H1 (cell line): ENCODE data around the gene ENAH. TPM values are rescaled to one million over a fixed set of nuclear protein-coding genes. Genes with fewer than 3 reads are reported as not detected.

ENCODE experiments used
- CTCF ChIA-PET: fragments of 300-600 bp; sonication (Branson Sonifier 250); formaldehyde crosslinking; loops from one replicate; lab custom pipeline; 2021; ENCODE audit not compliant: partially characterized antibody; lab: Charles Lee
- POLR2A ChIA-PET: fragments of 300-600 bp; sonication (Branson Sonifier 250); formaldehyde crosslinking; loops from one replicate; lab custom pipeline; 2021; ENCODE audit warnings: inconsistent platforms; ENCODE audit not compliant: partially characterized antibody; lab: Charles Lee
- DNase-seq, 2 experiments: peaks; one replicate each; pipeline versions ENCODE4 v3.0.0 to v3.0.0-alpha.2; 2010 to 2022; ENCODE audit warnings: low spot score in 2 of 2, low read depth in 1 of 2, mixed read lengths in 1 of 2
- FAIRE-seq: peaks from 2 replicates; lab custom pipeline; 2011; peaks lifted over from hg19 to GRCh38; lab: Jason Lieb, UNC
- H2AFZ ChIP-seq: 2 replicates; pipeline ENCODE4 v1.8.1; 2012; ENCODE audit warnings: low read length, inconsistent platforms
- H2AK5ac ChIP-seq: 2 replicates; pipeline ENCODE4 v1.6.1; 2013; ENCODE audit warnings: low read depth, low read length
- H2BK120ac ChIP-seq: replicated peaks from 2 replicates; pipeline ENCODE3; 2013; ENCODE audit warnings: low read depth, low read length, inconsistent platforms
- H2BK12ac ChIP-seq: 2 replicates; pipeline ENCODE4 v1.6.1; 2013; ENCODE audit warnings: low read depth, low read length
- H2BK15ac ChIP-seq: 2 replicates; pipeline ENCODE4 v1.6.1; 2013; ENCODE audit warnings: low read length
- H2BK20ac ChIP-seq: 2 replicates; pipeline ENCODE4 v1.6.1; 2013; ENCODE audit warnings: low read length
- H2BK5ac ChIP-seq: 2 replicates; pipeline ENCODE4 v1.6.1; 2013; ENCODE audit warnings: low read depth, low read length
- H3K14ac ChIP-seq: 2 replicates; pipeline ENCODE4 v1.6.1; 2013; ENCODE audit warnings: inconsistent platforms; ENCODE audit not compliant: insufficient read length
- H3K18ac ChIP-seq: 2 replicates; pipeline ENCODE4 v1.6.1; 2013; ENCODE audit warnings: low read length; ENCODE audit errors: extremely low read depth
- H3K23ac ChIP-seq: 2 replicates; pipeline ENCODE4 v1.6.1; 2013; ENCODE audit warnings: inconsistent platforms; ENCODE audit not compliant: insufficient read length
- H3K23me2 ChIP-seq: 2 replicates; pipeline ENCODE4 v1.6.1; 2013; ENCODE audit warnings: low read depth, low read length
- H3K27ac ChIP-seq: 2 replicates; pipeline ENCODE4 v1.6.1; 2011; ENCODE audit warnings: low read depth, low read length, inconsistent platforms
- H3K27me3 ChIP-seq, 4 experiments: replicated peaks in 1 of 4; 1 replicate in 1 of 4; 2 replicates in 3 of 4; pipeline versions ENCODE4 v1.6.1 to v1.8.1; 2011 to 2013; ENCODE audit warnings: low read length in 3 of 4, mild to moderate bottlenecking in 3 of 4, inconsistent platforms in 2 of 4, mixed read lengths in 2 of 4, moderate library complexity in 1 of 4; ENCODE audit not compliant: control insufficient read depth in 3 of 4, insufficient read depth in 3 of 4; ENCODE audit errors: extremely low read depth in 1 of 4
- H3K36me3 ChIP-seq, 4 experiments: 2 replicates each; pipeline versions ENCODE4 v1.6.1 to v1.8.1; 2011 to 2013; ENCODE audit warnings: mild to moderate bottlenecking in 4 of 4, low read length in 3 of 4, moderate library complexity in 2 of 4, control low read depth in 1 of 4, inconsistent platforms in 1 of 4; ENCODE audit not compliant: insufficient read depth in 4 of 4, control insufficient read depth in 2 of 4
- H3K4ac ChIP-seq: replicated peaks from 2 replicates; pipeline ENCODE3; 2013; ENCODE audit warnings: low read length, low read depth, mixed read lengths, inconsistent platforms; ENCODE audit not compliant: insufficient read length
- H3K4me1 ChIP-seq, 4 experiments: replicated peaks in 1 of 4; 1 replicate in 1 of 4; 2 replicates in 3 of 4; pipeline versions ENCODE4 v1.6.1 to v1.8.1; 2011 to 2013; ENCODE audit warnings: low read length in 3 of 4, inconsistent platforms in 2 of 4, mixed read lengths in 1 of 4; ENCODE audit not compliant: insufficient read depth in 4 of 4, control insufficient read depth in 3 of 4
- H3K4me2 ChIP-seq, 2 experiments: 2 replicates each; pipeline versions ENCODE4 v1.6.1 to v1.8.1; 2011 to 2013; ENCODE audit warnings: low read depth in 2 of 2, low read length in 2 of 2, control low read depth in 1 of 2, inconsistent platforms in 1 of 2, mild to moderate bottlenecking in 1 of 2; ENCODE audit not compliant: insufficient read depth in 1 of 2
- H3K4me3 ChIP-seq, 4 experiments: fragments of 200-600, 300-600 bp in 1 of 4; sonication (generic), shearing (Covaris generic), sonication (Bioruptor Twin) in 1 of 4; 2 replicates each; pipeline versions ENCODE4 v1.5.1 to v1.8.1; 2011 to 2016; ENCODE audit warnings: low read length in 4 of 4, low read depth in 3 of 4, control low read depth in 2 of 4, inconsistent platforms in 2 of 4, mild to moderate bottlenecking in 2 of 4, mixed read lengths in 1 of 4, moderate library complexity in 1 of 4; ENCODE audit not compliant: insufficient read depth in 2 of 4; ENCODE audit errors: extremely low read depth in 1 of 4
- H3K56ac ChIP-seq: replicated peaks from 2 replicates; pipeline ENCODE3; 2013; ENCODE audit warnings: low read depth, mild to moderate bottlenecking, mixed read lengths, low read length, inconsistent platforms; ENCODE audit not compliant: insufficient read length
- H3K79me1 ChIP-seq: 2 replicates; pipeline ENCODE4 v1.6.1; 2013; ENCODE audit warnings: low read depth, low read length, control low read depth
- H3K79me2 ChIP-seq, 2 experiments: 2 replicates each; pipeline versions ENCODE4 v1.6.1 to v1.8.1; 2012 to 2013; ENCODE audit warnings: low read length in 2 of 2, mild to moderate bottlenecking in 2 of 2, inconsistent platforms in 1 of 2; ENCODE audit not compliant: insufficient read depth in 2 of 2, control insufficient read depth in 1 of 2
- H3K9ac ChIP-seq, 4 experiments: replicated peaks in 1 of 4; 1 replicate in 1 of 4; 2 replicates in 3 of 4; pipeline versions ENCODE4 v1.6.1 to v1.8.1; 2011 to 2013; ENCODE audit warnings: low read depth in 3 of 4, low read length in 3 of 4, control low read depth in 2 of 4, mild to moderate bottlenecking in 2 of 4, moderate library complexity in 2 of 4, inconsistent platforms in 1 of 4; ENCODE audit errors: extremely low read depth in 1 of 4
- H3K9me3 ChIP-seq, 2 experiments: 2 replicates each; pipeline versions ENCODE4 v1.6.1 to v1.8.1; 2012 to 2013; ENCODE audit warnings: mild to moderate bottlenecking in 2 of 2, moderate library complexity in 2 of 2, control low read depth in 1 of 2, inconsistent platforms in 1 of 2, low read depth in 1 of 2, low read length in 1 of 2, mixed read lengths in 1 of 2; ENCODE audit not compliant: insufficient read depth in 2 of 2
- H4K20me1 ChIP-seq, 2 experiments: replicated peaks in 1 of 2; 2 replicates each; pipeline versions ENCODE3 to v1.8.1; 2011 to 2013; ENCODE audit warnings: inconsistent platforms in 2 of 2, low read length in 2 of 2, mild to moderate bottlenecking in 1 of 2; ENCODE audit not compliant: insufficient read depth in 2 of 2, control insufficient read depth in 1 of 2
- H4K5ac ChIP-seq: 2 replicates; pipeline ENCODE4 v1.6.1; 2013; ENCODE audit warnings: low read length, low read depth, mixed read lengths, inconsistent platforms; ENCODE audit not compliant: insufficient read length
- H4K8ac ChIP-seq: 2 replicates; pipeline ENCODE4 v1.8.0; 2013; ENCODE audit warnings: mild to moderate bottlenecking, moderate library complexity, low read length, inconsistent platforms; ENCODE audit not compliant: insufficient read depth; ENCODE audit errors: extremely low read depth
- H4K91ac ChIP-seq: replicated peaks from 2 replicates; pipeline ENCODE3; 2013; ENCODE audit warnings: low read length, mixed read lengths, inconsistent platforms; ENCODE audit not compliant: insufficient read length
- ATF2 ChIP-seq: IDR thresholded peaks from 2 replicates; pipeline ENCODE4 v1.6.1; 2012; ENCODE audit warnings: low read length, inconsistent platforms
- ATF3 ChIP-seq: IDR thresholded peaks from 2 replicates; pipeline ENCODE4 v1.6.1; 2011; ENCODE audit warnings: low read depth, mild to moderate bottlenecking, low read length; ENCODE audit not compliant: insufficient read depth
- CEBPB ChIP-seq: IDR thresholded peaks from 2 replicates; pipeline ENCODE4 v1.6.1; 2012; ENCODE audit warnings: low read depth, low read length
- EZH2 ChIP-seq: fragments of 200-600 bp; sonication (generic); IDR thresholded peaks from 2 replicates; pipeline ENCODE4 v1.7.1; 2012; ENCODE audit warnings: low read depth, mild to moderate bottlenecking, moderate library complexity, low read length, inconsistent platforms; ENCODE audit not compliant: severe bottlenecking
- GABPA ChIP-seq: IDR thresholded peaks from 2 replicates; pipeline ENCODE4 v1.6.1; 2011; ENCODE audit warnings: mild to moderate bottlenecking, low read length, moderate library complexity, borderline replicate concordance; ENCODE audit not compliant: insufficient read depth
- SP4 ChIP-seq: IDR thresholded peaks from 2 replicates; pipeline ENCODE4 v1.6.1; 2012; ENCODE audit warnings: low read length, inconsistent platforms
- WGBS, 2 experiments: shearing (Covaris generic) in 1 of 2; methylation state at CpG; one replicate each; pipeline versions ENCODE4 v1.1.6 to v1.1.7; 2013 to 2015; ENCODE audit warnings: low lambda C conversion rate in 2 of 2, mixed read lengths in 2 of 2, inconsistent platforms in 1 of 2, low coverage in 1 of 2, missing lambda C conversion rate in 1 of 2; ENCODE audit not compliant: insufficient replicate concordance in 2 of 2, insufficient coverage in 1 of 2, insufficient read length in 1 of 2; ENCODE audit errors: extremely low coverage in 1 of 2, missing lambda C conversion rate in 1 of 2; 5-methylcytosine and 5-hydroxymethylcytosine counted together
- polyA plus RNA-seq, 7 experiments: library from polyadenylated mRNA; depleted of rRNA in 3 of 7; stranded (reverse) in 5 of 7; unstranded in 2 of 7; fragments of >200 nt in 5 of 7; fragments of 200-250 nt in 2 of 7; gene quantifications; 1 replicate in 5 of 7; 2 replicates in 1 of 7; 4 replicates in 1 of 7; pipeline versions ENCODE4 v1.2.1 to v1.2.3, GENCODE V29; 2011 to 2013; ENCODE audit warnings: missing spikeins in 2 of 7, mixed read lengths in 2 of 7
- total RNA-seq: library from RNA; stranded (reverse); fragmentation: NEBNext Ultra II Directional; extraction: Animal tissue kit (Norgen Biotek cat#: 25700); gene quantifications from 2 replicates; pipeline ENCODE4 v1.2.1, GENCODE V29; 2021

ENAH gene
- total and polyA plus RNA-seq, 2 of the 8 experiments (the other 6 are each of a cell fraction or from before 2014, with no cell fraction given) = 39.1 to 335 TPM

- no peak overlapping the region for H2BK120ac ChIP-seq
- DNase-seq = no peak
- 90% methylated on average over 6 of the region's 6 CpGs; no CpG with 5 or more reads in 1 of the 2 experiments for WGBS, 2 experiments
- H3K14ac ChIP-seq = no peak overlapping the region
- H3K27ac ChIP-seq = no peak overlapping the region
- no peaks in the 10 kb centered on the region for H3K27me3 ChIP-seq
- H3K36me3 ChIP-seq = peaks cover 0 to 32% (median 8%) of the 10 kb centered on the region in 4 experiments; a peak in 5 of 8 replicates
- no peak for FAIRE-seq
- H4K20me1 ChIP-seq = no peaks in the 10 kb centered on the region
- H2BK20ac ChIP-seq = no peak overlapping the region
- H3K23ac ChIP-seq = no peak overlapping the region
- H2BK15ac ChIP-seq = no peak overlapping the region
- CTCF ChIA-PET = interaction anchor here (0.7 to 5.2 kb wide), 6 partner anchors 9 to 494 kb away, joined by 3 to 38 read pairs (median 4); no protein-coding TSS in a partner anchor
- H4K91ac ChIP-seq = no peak overlapping the region
- H3K23me2 ChIP-seq = no peaks in the 10 kb centered on the region
- no peaks in the 10 kb centered on the region for H3K4me1 ChIP-seq
- POLR2A ChIA-PET = interaction anchor here (0.6 to 1.0 kb wide), 2 partner anchors 82 to 287 kb away, joined by 3 read pairs; no protein-coding TSS in a partner anchor
- H2AFZ ChIP-seq = no peak overlapping the region
- no peak overlapping the region for H2AK5ac ChIP-seq
- H3K4ac ChIP-seq = no peak overlapping the region
- H4K8ac ChIP-seq = no peak overlapping the region
- no peaks in the 10 kb centered on the region for H3K79me2 ChIP-seq
- H3K56ac ChIP-seq = no peak overlapping the region
- H3K79me1 ChIP-seq = no peaks in the 10 kb centered on the region
- no peak overlapping the region for H3K4me2 ChIP-seq
- H2BK5ac ChIP-seq = no peak overlapping the region
- no peak overlapping the region for H3K4me3 ChIP-seq
- TF ChIP-seq CEBPB (no peak), ATF2 (no peak), ATF3 (no peak), SP4 (no peak), GABPA (no peak), EZH2 (no peak)
- H2BK12ac ChIP-seq = no peak overlapping the region
- no peak overlapping the region for H3K9ac ChIP-seq
- no peak overlapping the region for H4K5ac ChIP-seq
- H3K9me3 ChIP-seq = no peaks in the 10 kb centered on the region
- H3K18ac ChIP-seq = no peak overlapping the region
Observed at GRCh38 chr1:225493591-225494246, 159.2 kb downstream of the ENAH start.
